ENCODE results near the gene ADGRF3.
"Not testable (repeated sequence)": the region's sequence is repeated elsewhere in the genome, so short reads cannot be mapped to it uniquely, and the experiment has no call there.

Gene ADGRF3

DNA sequence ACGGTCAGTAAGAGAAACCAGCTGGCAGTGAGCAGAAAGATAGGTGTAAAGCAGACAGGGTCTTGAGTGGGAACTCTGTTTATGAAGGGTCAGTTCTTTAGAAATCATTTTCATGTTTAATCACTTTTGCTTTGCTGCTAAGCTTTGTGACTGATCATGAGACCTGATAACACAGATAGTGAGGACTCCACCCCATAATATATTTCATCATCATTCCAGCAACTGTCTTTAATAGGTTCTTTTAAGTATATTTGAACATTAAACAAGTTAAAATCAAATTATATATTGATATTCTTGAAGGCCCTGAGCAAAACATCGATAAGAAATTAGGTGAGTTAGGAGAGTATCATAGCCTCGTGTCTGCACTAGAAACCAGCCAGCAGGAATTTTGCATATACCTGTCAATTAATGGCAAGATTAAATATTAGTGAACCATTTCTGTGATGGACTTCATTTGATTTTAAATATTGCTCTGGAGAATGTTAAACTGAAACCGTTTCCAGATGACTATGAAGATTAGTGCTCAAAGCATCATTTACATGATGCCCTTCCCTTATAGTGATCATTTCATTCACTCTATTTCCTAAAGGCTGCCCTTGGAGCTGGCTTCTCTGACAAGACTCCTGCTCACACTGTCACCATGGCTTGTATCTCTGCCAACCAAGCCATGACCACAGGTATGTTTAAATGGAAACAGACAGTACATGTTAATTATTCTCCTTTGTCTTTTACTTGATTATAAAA lies 69.9 kb downstream of the ADGRF3 start:
- DNase-seq, result no peak

DNA sequence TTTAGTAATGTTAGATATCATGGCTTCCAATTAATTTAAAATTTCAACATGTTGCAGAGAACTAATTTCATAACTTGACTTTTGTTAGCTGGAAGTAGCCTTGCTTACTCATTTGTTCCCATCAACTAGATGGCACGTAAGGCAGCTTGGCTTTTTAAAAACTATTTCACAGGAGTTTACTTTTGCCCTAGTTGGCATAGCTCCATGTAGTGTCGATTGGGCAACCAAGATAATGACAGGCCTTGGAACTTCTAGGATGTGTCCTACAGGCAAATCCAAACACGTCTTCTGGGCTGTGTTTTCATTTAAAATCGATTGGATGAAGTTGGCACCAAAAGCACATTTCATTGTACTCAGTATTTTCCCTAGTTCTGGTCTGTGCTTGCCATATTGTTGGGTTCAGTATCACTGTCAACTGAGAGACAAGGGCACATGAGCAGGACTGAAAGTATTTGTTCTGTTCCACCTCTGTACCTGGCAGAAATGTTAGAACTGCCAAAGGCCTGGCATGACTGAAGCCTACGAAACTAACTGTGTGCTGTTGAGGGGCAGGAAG lies 72.5 kb downstream of the ADGRF3 start:
- no peak for DNase-seq

DNA sequence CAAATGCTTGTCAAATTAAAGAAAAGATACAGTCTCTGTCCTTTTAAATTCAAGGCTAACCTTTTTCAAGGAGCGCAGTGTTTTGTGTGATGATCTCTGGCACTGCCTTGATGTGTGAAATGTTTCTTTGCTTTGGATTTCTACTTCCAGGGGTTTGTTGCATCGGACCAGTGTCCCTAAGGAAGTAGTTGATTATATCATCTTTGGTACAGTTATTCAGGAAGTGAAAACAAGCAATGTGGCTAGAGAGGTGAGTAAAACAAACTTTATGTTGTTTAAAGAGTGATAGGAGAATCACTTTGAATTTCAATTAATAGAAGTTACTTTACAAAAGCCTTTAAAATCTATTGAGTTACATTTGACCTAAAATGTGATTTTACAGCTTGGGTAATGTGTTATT lies 73.1 kb downstream of the ADGRF3 start:
- no peak for DNase-seq

DNA sequence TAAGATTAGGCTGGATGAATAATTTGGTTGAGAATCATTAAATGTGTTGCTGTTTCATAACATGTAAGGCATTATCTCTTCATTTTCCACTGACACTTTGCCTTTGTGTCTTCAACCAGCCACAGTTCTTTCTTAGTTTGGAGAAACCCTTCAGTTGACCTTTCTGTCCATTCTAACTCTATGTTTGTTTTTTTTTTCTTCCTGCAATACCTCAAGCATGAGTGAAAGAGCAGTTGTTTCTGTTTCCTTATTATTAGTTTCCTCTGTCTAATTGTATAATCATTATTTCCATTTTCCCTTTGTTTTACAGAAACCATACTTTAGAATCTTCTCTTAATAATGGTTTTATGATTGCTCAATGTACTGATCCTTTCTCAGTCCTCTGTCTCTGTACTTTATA lies 76.2 kb downstream of the ADGRF3 start:
- DNase-seq, result no peak

DNA sequence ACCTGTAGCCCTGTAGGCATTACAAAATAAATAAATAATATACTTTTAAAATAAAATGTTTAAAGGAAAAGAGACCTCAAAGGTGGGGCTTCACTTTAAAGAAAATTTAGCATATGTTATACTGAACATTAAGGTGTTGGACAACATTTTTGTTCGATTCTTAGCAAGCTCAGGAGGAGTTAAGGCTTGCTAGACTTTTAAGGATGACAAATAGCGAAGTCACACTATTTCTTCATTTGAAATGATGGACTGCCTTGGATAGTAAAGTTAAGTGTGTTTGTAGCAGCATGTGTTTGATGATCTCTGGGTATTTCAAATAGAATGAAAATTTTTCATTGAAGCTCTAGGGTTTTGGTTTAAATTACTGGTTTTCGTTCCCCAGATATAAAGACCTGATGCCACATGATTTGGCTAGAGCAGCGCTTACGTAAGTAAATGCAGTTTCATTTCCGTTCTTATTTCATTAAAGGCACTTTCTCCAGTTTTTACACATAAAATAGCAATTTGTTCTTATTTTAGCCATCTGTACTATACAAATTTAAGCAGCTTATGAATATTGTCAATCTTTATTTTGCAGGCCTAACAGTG lies 76.9 kb downstream of the ADGRF3 start:
- no peak for DNase-seq

DNA sequence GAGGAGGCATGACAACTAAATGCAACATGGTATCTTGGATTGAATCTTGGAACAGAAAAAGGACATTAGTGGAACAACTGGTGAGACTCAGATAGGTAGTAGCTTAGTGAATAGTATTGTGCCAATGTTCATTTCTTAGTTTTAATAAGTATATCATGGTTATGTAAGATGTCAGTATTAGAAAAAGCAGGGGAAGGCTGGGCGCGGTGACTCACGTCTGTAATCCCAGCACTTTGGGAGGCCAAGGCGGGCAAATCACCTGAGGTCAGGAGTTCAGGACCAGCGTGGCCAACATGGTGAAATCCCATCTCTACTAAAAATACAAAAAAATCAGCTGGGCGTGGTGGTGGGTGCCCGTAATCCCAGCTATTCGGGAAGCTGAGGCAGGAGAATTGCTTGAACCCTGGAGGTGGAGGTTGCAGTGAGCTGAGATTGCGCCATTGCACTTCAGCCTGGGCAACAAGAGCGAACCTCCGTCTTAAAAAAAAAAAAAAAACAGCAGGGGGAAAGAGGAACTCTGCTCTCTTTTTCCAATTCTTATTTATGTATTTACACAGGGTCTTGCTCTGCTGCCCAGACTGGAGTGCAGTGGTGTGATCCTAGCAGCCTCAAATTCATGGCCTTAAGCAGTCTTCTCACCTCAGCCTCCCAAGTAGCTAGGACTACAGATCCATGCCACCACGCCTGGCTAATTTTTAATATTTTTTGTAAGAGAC lies 77.8 kb downstream of the ADGRF3 start:
- not testable (repeated sequence) for DNase-seq

DNA sequence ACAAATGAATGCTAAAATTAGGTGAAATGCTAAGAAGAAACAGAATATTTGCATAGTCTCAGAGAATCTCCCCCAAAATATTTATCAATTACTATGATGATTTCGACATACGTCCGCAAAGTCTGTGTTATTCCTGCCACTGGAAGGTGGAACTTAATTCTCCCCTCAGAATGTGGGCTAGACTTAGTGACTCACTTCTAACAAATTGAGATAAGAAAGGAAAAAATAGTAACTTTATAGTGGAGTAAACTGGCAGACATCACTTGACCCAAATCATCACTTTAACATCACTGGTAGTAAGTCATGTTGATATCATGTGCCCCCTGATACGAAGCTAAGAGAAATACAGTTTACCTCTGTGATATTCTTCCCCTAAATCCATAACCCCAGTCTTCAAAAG lies 78.4 kb downstream of the ADGRF3 start:
- no peak for DNase-seq

DNA sequence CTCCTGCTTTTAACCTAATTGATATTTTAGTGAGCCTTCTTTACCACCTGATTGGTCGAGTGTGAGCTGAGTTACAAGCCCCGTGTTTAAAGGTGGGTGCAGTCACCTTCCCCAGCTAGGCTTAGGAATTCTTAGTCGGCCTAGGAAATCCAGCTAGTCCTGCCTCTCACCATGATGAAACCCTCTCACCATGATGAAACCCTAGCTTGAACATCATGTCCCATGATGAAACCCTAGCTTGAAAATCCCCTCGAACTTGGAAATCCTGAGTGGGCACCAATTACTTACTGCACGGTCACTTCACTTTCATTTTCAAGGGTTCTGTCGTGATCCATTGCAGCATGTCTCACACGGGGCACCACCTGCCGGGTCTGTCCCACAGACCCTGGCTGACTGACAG lies 87.8 kb downstream of the ADGRF3 start:
- not testable (repeated sequence) for DNase-seq
